Measurements from ENCODE around the gene BICRA.

Gene BICRA

GRCh38 chr19:47623921-47624391 is 15.0 kb downstream of the BICRA start:
- TF ChIP-seq ISL1 (CRISPR knock-in tag; IDR thresholded peaks at IDR 0.05) (no peak), SNAI2 (CRISPR knock-in tag; IDR thresholded peaks at IDR 0.05) (no peak), BACH2 (CRISPR knock-in tag; IDR thresholded peaks at IDR 0.05; ENCODE audit: borderline replicate concordance) (no peak), ZFP30 (CRISPR knock-in tag; IDR thresholded peaks at IDR 0.05) (no peak), CREB5 (CRISPR knock-in tag; IDR thresholded peaks at IDR 0.05; ENCODE audit: low read depth) (no peak), TCF4 (CRISPR knock-in tag; IDR thresholded peaks at IDR 0.05; ENCODE audit: borderline replicate concordance) (no peak), CSRNP3 (CRISPR knock-in tag; IDR thresholded peaks at IDR 0.05) (no peak), ZNF565 (CRISPR knock-in tag; conservative IDR thresholded peaks at IDR 0.05; ENCODE audit: low read depth) (no peak)
- no peak for ATAC-seq

- TF ChIP-seq CSDC2 (CRISPR knock-in tag; IDR thresholded peaks at IDR 0.05) (no peak), CSRNP3 (CRISPR knock-in tag; IDR thresholded peaks at IDR 0.05) (no peak), SNAI2 (CRISPR knock-in tag; IDR thresholded peaks at IDR 0.05) (no peak), ZNF8 (CRISPR knock-in tag; IDR thresholded peaks at IDR 0.05) (no peak), PATZ1 (CRISPR knock-in tag; IDR thresholded peaks at IDR 0.05; ENCODE audit: borderline replicate concordance) (no peak), POU6F1 (CRISPR knock-in tag; IDR thresholded peaks at IDR 0.05; ENCODE audit: borderline replicate concordance, low read depth) (no peak), ZNF70 (CRISPR knock-in tag; IDR thresholded peaks at IDR 0.05) (no peak), CREB5 (CRISPR knock-in tag; IDR thresholded peaks at IDR 0.05; ENCODE audit: low read depth) (no peak), TCF4 (CRISPR knock-in tag; IDR thresholded peaks at IDR 0.05; ENCODE audit: borderline replicate concordance) (no peak), ISL1 (CRISPR knock-in tag; IDR thresholded peaks at IDR 0.05) (no peak), ZFP3 (CRISPR knock-in tag; IDR thresholded peaks at IDR 0.05) (no peak), ZFP30 (CRISPR knock-in tag; IDR thresholded peaks at IDR 0.05) (no peak), GLIS3 (CRISPR knock-in tag; IDR thresholded peaks at IDR 0.05) (no peak), PPARA (CRISPR knock-in tag; IDR thresholded peaks at IDR 0.05; ENCODE audit: borderline replicate concordance) (no peak), TOX (CRISPR knock-in tag; IDR thresholded peaks at IDR 0.05; ENCODE audit: borderline replicate concordance) (no peak), ESRRG (CRISPR knock-in tag; IDR thresholded peaks at IDR 0.05) (no peak), ZNF565 (CRISPR knock-in tag; conservative IDR thresholded peaks at IDR 0.05; ENCODE audit: low read depth) (no peak), BACH2 (CRISPR knock-in tag; IDR thresholded peaks at IDR 0.05; ENCODE audit: borderline replicate concordance) (no peak), ZC3H10 (CRISPR knock-in tag; IDR thresholded peaks at IDR 0.05) (no peak), ARNTL (CRISPR knock-in tag; IDR thresholded peaks at IDR 0.05; ENCODE audit: borderline replicate concordance, low read depth) (no peak)
- ATAC-seq: no peak
These were observed 16.7 kb downstream of the BICRA start for GRCh38 chr19:47625650-47626049.

GRCh38 chr19:47626238-47626637 is 17.3 kb downstream of the BICRA start:
- ATAC-seq: no peak
- no peak for TF ChIP-seq TSHZ2 (CRISPR knock-in tag; IDR thresholded peaks at IDR 0.05)
- no peak for TF ChIP-seq ZNF70 (CRISPR knock-in tag; IDR thresholded peaks at IDR 0.05)
- no peak for TF ChIP-seq SNAI2 (CRISPR knock-in tag; IDR thresholded peaks at IDR 0.05)
- TF ChIP-seq RARB (CRISPR knock-in tag; IDR thresholded peaks at IDR 0.05): no peak
- TF ChIP-seq CSRNP3 (CRISPR knock-in tag; IDR thresholded peaks at IDR 0.05): no peak
- no peak for TF ChIP-seq BACH2 (CRISPR knock-in tag; IDR thresholded peaks at IDR 0.05; ENCODE audit: borderline replicate concordance)
- no peak for TF ChIP-seq ZFP30 (CRISPR knock-in tag; IDR thresholded peaks at IDR 0.05)
- no peak for TF ChIP-seq OSR1 (CRISPR knock-in tag; IDR thresholded peaks at IDR 0.05)

Measured in SK-N-SH treated with all-trans-retinoic acid at 6 μM for 48 hours (cell line).